SH-SY5Y (cell line): ENCODE results near the gene DGKE.

Source experiments
- GATA2 ChIP-seq: IDR thresholded peaks from 2 replicates; pipeline ENCODE4 v1.6.1; 2011; ENCODE audit warnings: mild to moderate bottlenecking, low read depth, low read length
- GATA3 ChIP-seq: IDR thresholded peaks from 2 replicates; pipeline ENCODE4 v1.6.1; 2011; ENCODE audit warnings: low read depth, mild to moderate bottlenecking, low read length, moderate library complexity

- TF ChIP-seq GATA2 = no peak
- TF ChIP-seq GATA3 = no peak
These were observed 671 bp downstream of the DGKE start for GRCh38 chr17:56834380-56835263.
